GM12891 (cell line): Measurements from ENCODE around the gene TRPM3.

Source experiments
- POLR2A ChIP-seq: IDR thresholded peaks from 2 replicates; pipeline ENCODE4 v1.6.1; 2011; ENCODE audit warnings: low read depth, low read length, control low read depth
- POU2F2 ChIP-seq: IDR thresholded peaks from 2 replicates; pipeline ENCODE4 v1.6.1; 2011; ENCODE audit warnings: low read depth, mild to moderate bottlenecking, control low read depth, low read length, moderate library complexity
- SPI1 ChIP-seq: IDR thresholded peaks from 2 replicates; pipeline ENCODE4 v1.6.1; 2011; ENCODE audit warnings: low read depth, low read length, control low read depth
- TAF1 ChIP-seq: IDR thresholded peaks from 2 replicates; pipeline ENCODE4 v1.6.1; 2011; ENCODE audit warnings: low read depth, low read length, control low read depth

- TF ChIP-seq POLR2A, result no peak
- TF ChIP-seq POU2F2, result no peak
- TF ChIP-seq SPI1, result no peak
- TF ChIP-seq TAF1, result no peak
Measured at GRCh38 chr9:70816891-70817290, 304.5 kb downstream of the TRPM3 start.
